Measurements from ENCODE around the gene TTC39B.

TTC39B gene

GRCh38 chr9:15222313-15222712, 84.7 kb downstream of the TTC39B start:
- no peak for DNase-seq (ENCODE audit: low spot score)

DNA sequence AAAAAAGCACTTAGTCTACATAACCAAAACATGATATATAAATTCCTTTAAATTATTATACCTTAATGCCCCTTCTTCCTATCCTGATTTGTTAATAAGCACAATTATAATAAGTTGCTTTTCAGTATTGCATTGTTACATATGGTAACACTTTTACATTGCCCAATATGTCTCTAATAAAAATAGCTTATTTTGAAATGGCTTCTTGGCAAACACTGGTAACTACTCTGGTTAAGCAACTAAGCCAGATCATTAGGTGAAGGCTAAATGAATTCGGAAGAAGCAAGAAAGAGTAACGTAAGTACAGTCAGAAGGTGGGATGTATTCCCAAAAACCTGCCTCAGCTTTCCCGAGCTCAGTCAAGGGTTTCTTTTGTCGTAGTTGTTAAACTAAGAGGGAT, 85.3 kb downstream of the TTC39B start:
- DNase-seq (ENCODE audit: low spot score): no peak

DNA sequence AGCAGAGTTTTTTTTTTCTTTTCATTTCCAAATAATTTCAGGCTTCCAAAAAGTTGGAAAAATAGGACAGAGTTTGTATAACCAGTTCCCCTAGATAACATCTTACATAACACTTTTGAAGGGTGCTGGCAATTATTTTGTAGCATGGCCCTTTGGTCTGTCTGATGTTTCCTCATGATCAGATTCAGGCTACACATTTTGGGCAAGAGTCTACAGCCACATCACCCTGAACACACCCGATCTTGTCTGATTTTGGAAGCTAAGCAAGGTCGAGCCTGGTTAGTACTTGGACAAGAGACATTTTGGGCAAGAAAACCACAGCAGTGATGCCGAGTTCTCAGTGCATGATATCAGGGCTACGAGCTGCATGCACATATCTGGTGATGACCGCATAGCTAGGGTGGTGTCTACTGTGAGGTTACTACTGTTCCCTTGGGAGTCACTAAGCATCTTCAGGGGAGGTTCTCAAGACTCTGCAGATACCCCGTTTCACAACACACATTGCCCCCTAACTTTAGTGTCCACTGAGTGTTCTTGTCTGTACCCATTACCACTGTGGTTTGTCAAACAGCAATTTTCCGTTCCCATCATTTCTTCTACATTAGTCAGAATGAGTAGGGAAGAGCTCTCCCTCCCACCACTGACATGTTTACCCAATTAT, 86.2 kb downstream of the TTC39B start:
- DNase-seq (ENCODE audit: low spot score): no peak

DNA sequence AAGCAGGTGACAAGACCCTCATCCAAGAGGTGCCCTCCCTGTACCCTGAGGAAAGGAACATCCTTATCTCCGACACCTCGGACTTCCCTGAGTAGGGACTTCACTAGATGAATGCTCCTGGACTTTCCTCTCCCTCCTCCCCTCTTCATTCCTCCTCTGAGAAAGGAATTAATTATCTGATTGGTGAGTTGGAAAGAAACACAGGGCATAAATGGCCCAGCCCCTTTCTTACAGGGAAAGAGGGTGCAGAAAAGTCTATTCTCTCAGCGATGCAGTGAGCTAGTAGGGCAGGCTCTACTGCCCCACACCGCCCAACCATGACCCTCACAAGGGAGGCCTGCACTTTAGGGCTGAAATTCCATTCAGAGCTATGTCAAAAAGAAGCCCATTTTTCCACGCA, 87.5 kb downstream of the TTC39B start:
- DNase-seq (ENCODE audit: low spot score): no peak

GRCh38 chr9:15218994-15219393, 88.0 kb downstream of the TTC39B start:
- DNase-seq (ENCODE audit: low spot score): no peak

GRCh38 chr9:15213249-15213648, 93.8 kb downstream of the TTC39B start:
- no peak for DNase-seq (ENCODE audit: low spot score)

- no peak for DNase-seq (ENCODE audit: low spot score)
Measured at GRCh38 chr9:15211815-15212495, 95.1 kb downstream of the TTC39B start.

- peak; percentile 78 for DNase-seq (ENCODE audit: low spot score)
Measured at GRCh38 chr9:15211160-15211814, 95.7 kb downstream of the TTC39B start.

- DNase-seq (ENCODE audit: low spot score): no peak
Measured at GRCh38 chr9:15206903-15207696, 99.9 kb downstream of the TTC39B start.

DNA sequence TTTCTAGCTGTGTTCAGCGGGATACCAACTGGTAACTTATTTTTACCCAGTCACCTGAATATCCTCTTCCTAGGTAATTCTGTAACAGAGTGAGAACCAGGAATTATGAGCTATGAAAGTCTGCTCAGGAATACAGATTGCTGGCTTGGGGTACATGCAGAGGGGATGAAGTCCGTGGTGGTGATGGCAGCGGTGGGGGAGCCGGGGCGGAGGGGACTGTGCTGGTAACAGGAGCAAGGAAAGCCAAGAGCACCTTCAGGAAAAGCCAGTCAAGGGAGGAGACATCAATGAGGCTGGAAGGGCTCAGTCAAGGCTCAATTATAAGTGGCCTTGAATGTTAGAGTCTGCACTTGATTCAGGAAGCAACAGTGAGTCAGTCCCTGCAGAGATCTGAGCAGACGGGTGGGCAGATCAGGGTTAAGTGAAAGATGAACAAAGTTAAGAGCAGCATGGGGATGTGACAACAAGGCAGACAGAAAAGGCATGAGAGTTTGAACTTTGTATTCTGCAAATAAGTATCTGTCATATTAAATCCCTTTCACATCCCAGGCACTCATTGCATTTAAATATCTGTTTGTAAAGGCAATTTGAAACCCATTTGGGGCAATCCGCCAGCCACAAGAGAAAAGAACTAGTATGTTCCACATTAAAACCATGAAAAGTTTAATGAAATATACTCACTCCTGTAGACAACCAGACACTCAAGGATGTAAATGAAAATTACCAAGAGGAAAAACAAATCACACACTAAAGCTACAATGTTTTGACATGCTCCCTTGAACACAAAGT, 101.2 kb downstream of the TTC39B start:
- DNase-seq (ENCODE audit: low spot score): no peak

- no peak for DNase-seq (ENCODE audit: low spot score)
Measured at GRCh38 chr9:15203581-15203980, 103.4 kb downstream of the TTC39B start.

DNA sequence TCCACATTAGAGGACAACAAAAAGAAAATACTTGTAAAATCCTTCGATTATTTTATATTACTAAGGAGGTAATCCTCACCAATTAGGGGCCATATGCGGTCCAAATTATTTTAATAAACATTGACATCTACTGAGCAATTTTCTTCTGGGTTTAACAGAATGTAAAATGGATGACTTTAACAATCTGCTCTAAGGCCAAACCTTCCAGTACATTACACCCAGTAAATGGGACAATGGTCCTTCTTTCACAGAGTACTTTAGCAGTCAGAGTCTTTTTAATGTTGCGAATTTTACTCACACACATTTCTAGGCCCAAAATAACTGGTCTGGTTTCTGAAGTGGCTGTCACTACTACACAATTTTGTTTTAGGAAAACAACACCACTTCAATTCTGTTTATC, 106.9 kb downstream of the TTC39B start:
- no peak for DNase-seq (ENCODE audit: low spot score)

GRCh38 chr9:15192856-15193255, 114.2 kb downstream of the TTC39B start:
- no peak for DNase-seq (ENCODE audit: low spot score)

- no peak for DNase-seq (ENCODE audit: low spot score)
Measured at GRCh38 chr9:15191378-15191777, 115.6 kb downstream of the TTC39B start.

DNA sequence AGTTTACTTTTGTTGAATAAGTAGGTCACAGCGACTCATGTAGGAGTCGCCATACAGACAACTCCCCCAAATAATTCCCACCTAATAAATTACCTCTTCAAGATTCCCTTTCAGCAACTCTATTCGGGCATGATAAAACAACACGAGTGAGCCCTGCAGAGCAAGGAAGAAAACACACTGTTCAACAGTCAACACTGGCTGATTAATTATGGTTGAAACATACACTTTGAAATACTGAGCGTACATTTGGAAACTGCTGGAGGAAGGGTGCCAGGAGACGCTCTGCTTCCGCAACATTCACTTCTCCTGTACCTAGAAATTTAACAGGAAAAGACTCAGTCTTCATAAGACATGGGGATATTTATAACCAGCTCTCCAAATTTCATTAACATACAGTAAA, 117.5 kb downstream of the TTC39B start:
- DNase-seq (ENCODE audit: low spot score): no peak

GRCh38 chr9:15187589-15187988, 119.4 kb downstream of the TTC39B start:
- no peak for DNase-seq (ENCODE audit: low spot score)

DNA sequence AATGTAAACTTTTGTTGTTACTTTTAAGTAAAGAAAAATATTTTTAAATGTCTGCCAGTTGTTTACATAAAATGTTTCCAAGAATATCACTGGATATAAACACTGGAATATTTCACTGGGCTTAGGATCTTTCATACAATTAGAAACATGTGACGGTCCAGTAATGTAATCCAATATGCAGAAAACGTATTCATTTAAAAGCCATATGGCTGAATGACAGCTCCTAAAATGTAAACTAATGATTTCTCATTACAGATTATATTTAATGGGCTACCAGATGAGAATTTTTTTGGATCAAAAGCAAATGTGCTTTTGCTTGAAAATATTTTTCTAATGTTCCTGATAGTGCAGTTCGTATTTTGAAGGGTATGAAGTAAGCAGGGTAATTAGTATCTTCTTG, 124.3 kb downstream of the TTC39B start:
- DNase-seq (ENCODE audit: low spot score): no peak

GRCh38 chr9:15182101-15182551, 124.9 kb downstream of the TTC39B start:
- DNase-seq (ENCODE audit: low spot score): no peak

DNA sequence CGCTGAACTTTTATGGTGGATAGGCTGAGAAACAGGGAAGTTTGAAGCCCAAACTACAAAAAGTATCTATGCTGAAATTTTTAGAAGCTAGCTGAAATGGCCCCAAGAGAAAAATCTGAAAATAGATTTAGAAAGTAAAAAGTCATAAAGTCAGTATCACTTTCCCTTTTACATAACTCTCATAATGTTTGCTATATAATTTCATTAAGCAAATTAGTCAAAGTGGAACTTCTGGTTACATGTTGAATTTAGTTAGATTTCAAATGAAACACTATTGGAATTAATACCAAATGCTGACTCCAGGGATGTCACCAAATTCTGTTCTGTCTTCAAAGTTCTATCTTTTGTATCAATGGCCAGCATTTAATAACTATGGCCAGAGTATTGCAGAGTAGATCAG, 126.9 kb downstream of the TTC39B start:
- DNase-seq (ENCODE audit: low spot score): no peak

- no peak for DNase-seq (ENCODE audit: low spot score)
Measured at GRCh38 chr9:15178631-15179030, 128.4 kb downstream of the TTC39B start.

DNA sequence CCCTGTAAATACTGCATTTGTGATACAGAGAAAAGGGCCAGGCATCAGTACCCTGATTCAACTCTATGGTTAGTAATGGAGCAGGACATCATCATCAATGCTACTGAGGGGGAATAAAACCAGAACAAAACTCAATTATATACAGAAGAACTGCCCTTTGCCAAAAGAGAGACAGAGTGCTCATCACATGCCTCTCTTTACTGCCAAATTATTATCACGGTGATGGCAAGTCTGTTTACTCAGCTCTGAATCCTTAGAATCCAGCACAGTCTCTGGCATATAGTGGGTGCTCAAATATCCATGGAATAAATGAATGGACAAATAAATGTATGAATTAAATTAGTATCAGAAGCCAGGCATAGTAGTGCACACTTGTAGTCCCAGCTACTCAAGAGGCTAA, 130.2 kb downstream of the TTC39B start:
- DNase-seq (ENCODE audit: low spot score): no peak

- DNase-seq (ENCODE audit: low spot score): no peak
Measured at GRCh38 chr9:15163931-15164330, 143.1 kb downstream of the TTC39B start.
